Endothelial cell of umbilical vein (primary cell): ENCODE results near the gene FOXK1. TPM values are rescaled to one million over a fixed set of nuclear protein-coding genes. Genes with fewer than 3 reads are reported as not detected.

Source experiments
- BruUV-seq: library from RNA; stranded (reverse); fragments of 400-500 nt; replicated peaks from 2 replicates; lab custom pipeline; 2021; lab: Mats Ljungman, UMichigan
- CTCF ChIA-PET: fragments of 300-600, 350-600 bp; sonication (Branson Sonifier 250); formaldehyde crosslinking; loops from one replicate; lab custom pipeline; 2021; ENCODE audit warnings: antibody characterized with exemption, inconsistent platforms; lab: Charles Lee
- POLR2A ChIA-PET: fragments of 300-600, 350-600 bp; sonication (Branson Sonifier 250); formaldehyde crosslinking; loops from one replicate; lab custom pipeline; 2021; ENCODE audit warnings: antibody characterized with exemption, inconsistent platforms; lab: Charles Lee
- DNase-seq: peaks from one replicate; pipeline ENCODE4 v3.0.0-alpha.2; 2011; ENCODE audit warnings: low read depth, low spot score
- FAIRE-seq: peaks from 2 replicates; lab custom pipeline; 2011; peaks lifted over from hg19 to GRCh38; lab: Jason Lieb, UNC
- H2AFZ ChIP-seq: 2 replicates; pipeline ENCODE4 v1.6.0; 2012; ENCODE audit warnings: low read depth, low read length, control low read depth, inconsistent platforms
- H3K27ac ChIP-seq: 2 replicates; pipeline ENCODE4 v1.5.1; 2011; ENCODE audit warnings: low read depth, mild to moderate bottlenecking, control low read depth, low read length, moderate library complexity; ENCODE audit not compliant: insufficient read depth
- H3K27me3 ChIP-seq, 2 experiments: 2 replicates each; pipeline versions ENCODE4 v1.6.0 to v1.6.1; 2011; ENCODE audit warnings: low read length in 2 of 2, mixed read lengths in 1 of 2; ENCODE audit not compliant: control insufficient read depth in 2 of 2, insufficient read depth in 2 of 2
- H3K36me3 ChIP-seq, 2 experiments: 2 replicates in 1 of 2; 3 replicates in 1 of 2; pipeline ENCODE4 v1.5.1; 2011; ENCODE audit warnings: low read length in 2 of 2, mild to moderate bottlenecking in 1 of 2, moderate library complexity in 1 of 2; ENCODE audit not compliant: control insufficient read depth in 2 of 2, insufficient read depth in 2 of 2; ENCODE audit errors: extremely low read depth in 1 of 2
- H3K4me1 ChIP-seq: 3 replicates; pipeline ENCODE4 v1.5.1; 2011; ENCODE audit warnings: mild to moderate bottlenecking, low read length; ENCODE audit not compliant: control insufficient read depth, insufficient read depth; ENCODE audit errors: extremely low read depth
- H3K4me2 ChIP-seq: 2 replicates; pipeline ENCODE4 v1.6.1; 2011; ENCODE audit warnings: low read length, control low read depth, mixed read lengths; ENCODE audit not compliant: insufficient read depth
- H3K4me3 ChIP-seq, 3 experiments: fragments of 200-600 bp in 1 of 3; sonication (generic), shearing (Covaris generic) in 1 of 3; replicated peaks in 1 of 3; 2 replicates each; pipeline ENCODE4 v1.5.1; 2011 to 2016; ENCODE audit warnings: control low read depth in 3 of 3, low read length in 3 of 3, mild to moderate bottlenecking in 2 of 3, inconsistent platforms in 1 of 3, low read depth in 1 of 3, moderate library complexity in 1 of 3; ENCODE audit not compliant: insufficient read depth in 1 of 3
- H3K79me2 ChIP-seq: 2 replicates; pipeline ENCODE4 v1.6.0; 2012; ENCODE audit warnings: low read length, inconsistent platforms; ENCODE audit not compliant: control insufficient read depth, insufficient read depth
- H3K9ac ChIP-seq: replicated peaks from 2 replicates; pipeline ENCODE3; 2011; ENCODE audit warnings: low read length, control low read depth; ENCODE audit not compliant: insufficient read depth; ENCODE audit errors: extremely low read depth
- H3K9me1 ChIP-seq: replicated peaks from 3 replicates; pipeline ENCODE4 v1.6.0; 2011; ENCODE audit warnings: mild to moderate bottlenecking, low read length; ENCODE audit not compliant: control insufficient read depth, insufficient read depth; ENCODE audit errors: extremely low read depth
- H3K9me3 ChIP-seq: replicated peaks from 2 replicates; pipeline ENCODE4 v1.5.1; 2012; ENCODE audit warnings: low read length, inconsistent platforms; ENCODE audit not compliant: control insufficient read depth, insufficient read depth
- H4K20me1 ChIP-seq: replicated peaks from 2 replicates; pipeline ENCODE3; 2011; ENCODE audit warnings: mild to moderate bottlenecking, low read length; ENCODE audit not compliant: control insufficient read depth, insufficient read depth; ENCODE audit errors: extremely low read depth
- EZH2 ChIP-seq: IDR thresholded peaks from 2 replicates; pipeline ENCODE4 v1.6.1; 2012; ENCODE audit warnings: borderline replicate concordance, low read depth, mild to moderate bottlenecking, moderate library complexity, low read length, inconsistent platforms; ENCODE audit not compliant: severe bottlenecking
- FOS ChIP-seq: IDR thresholded peaks from 2 replicates; pipeline ENCODE4 v1.6.1; 2011; ENCODE audit warnings: mild to moderate bottlenecking, low read length, moderate library complexity, borderline replicate concordance; ENCODE audit not compliant: insufficient read depth
- GATA2 ChIP-seq: IDR thresholded peaks from 2 replicates; pipeline ENCODE4 v1.7.0; 2011; ENCODE audit warnings: low read depth, mild to moderate bottlenecking, moderate library complexity, mixed read lengths, low read length; ENCODE audit not compliant: insufficient read length, insufficient read depth
- JUN ChIP-seq: IDR thresholded peaks from 2 replicates; pipeline ENCODE4 v1.6.1; 2011; ENCODE audit warnings: borderline replicate concordance, low read depth; ENCODE audit not compliant: insufficient read length, insufficient read depth
- MYC ChIP-seq: IDR thresholded peaks from one replicate; pipeline ENCODE4 v1.6.1; 2011; ENCODE audit warnings: mild to moderate bottlenecking, low read depth, low read length
- POLR2A ChIP-seq: IDR thresholded peaks from 2 replicates; pipeline ENCODE4 v1.6.1; 2012; ENCODE audit warnings: low read depth, mild to moderate bottlenecking, control low read depth, low read length
- POLR2AphosphoS5 ChIP-seq: IDR thresholded peaks from 2 replicates; pipeline ENCODE4 v1.6.1; 2012; ENCODE audit warnings: low read depth, mild to moderate bottlenecking, control low read depth, low read length, moderate library complexity; ENCODE audit not compliant: insufficient read depth
- dilution Hi-C: fragments of 300-500 bp; cut with MboI; formaldehyde crosslinking; loops from one replicate; pipeline ENCODE4 v1.15.0; 2019; ENCODE audit warnings: low sequenced_read_pairs; ENCODE audit not compliant: extremely low pct_ligation_motif_present
- intact Hi-C: fragments of 100-400 bp; cut with micrococcal nuclease; formaldehyde crosslinking; loops from one replicate; pipeline ENCODE4 v1.10.0; 2022
- polyA plus RNA-seq, 4 experiments: library from polyadenylated mRNA; depleted of rRNA in 3 of 4; stranded (reverse) in 3 of 4; unstranded in 1 of 4; fragments of >200 nt; gene quantifications; 2 replicates each; pipeline versions ENCODE4 v1.2.1 to v1.2.3, GENCODE V29; 2011 to 2012; ENCODE audit warnings: missing spikeins in 1 of 4
- total RNA-seq: library from RNA; stranded (reverse); gene quantifications from 2 replicates; pipeline ENCODE4 v1.2.3, GENCODE V29; 2021
- TF ChIP-seq, protein P1 (sequence below): IDR thresholded peaks from 2 replicates; pipeline ENCODE4 v1.6.1; 2011; ENCODE audit not compliant: insufficient read depth, insufficient read length
- TF ChIP-seq, protein P2 (sequence below), 2 donors: IDR thresholded peaks; 1 replicate in 1 of 2; 2 replicates in 1 of 2; pipeline ENCODE4 v1.5.1; 2011; ENCODE audit warnings: low read length in 2 of 2, mild to moderate bottlenecking in 2 of 2, moderate library complexity in 2 of 2, control low read depth in 1 of 2, inconsistent platforms in 1 of 2, low read depth in 1 of 2; ENCODE audit not compliant: insufficient read depth in 1 of 2; ENCODE audit errors: extremely low read depth in 1 of 2

FOXK1 gene
- total and polyA plus RNA-seq, 2 donors (not counting 3 experiments of a cell fraction or from before 2014, with no cell fraction given), result 8.0 to 52.1 TPM

DNA sequence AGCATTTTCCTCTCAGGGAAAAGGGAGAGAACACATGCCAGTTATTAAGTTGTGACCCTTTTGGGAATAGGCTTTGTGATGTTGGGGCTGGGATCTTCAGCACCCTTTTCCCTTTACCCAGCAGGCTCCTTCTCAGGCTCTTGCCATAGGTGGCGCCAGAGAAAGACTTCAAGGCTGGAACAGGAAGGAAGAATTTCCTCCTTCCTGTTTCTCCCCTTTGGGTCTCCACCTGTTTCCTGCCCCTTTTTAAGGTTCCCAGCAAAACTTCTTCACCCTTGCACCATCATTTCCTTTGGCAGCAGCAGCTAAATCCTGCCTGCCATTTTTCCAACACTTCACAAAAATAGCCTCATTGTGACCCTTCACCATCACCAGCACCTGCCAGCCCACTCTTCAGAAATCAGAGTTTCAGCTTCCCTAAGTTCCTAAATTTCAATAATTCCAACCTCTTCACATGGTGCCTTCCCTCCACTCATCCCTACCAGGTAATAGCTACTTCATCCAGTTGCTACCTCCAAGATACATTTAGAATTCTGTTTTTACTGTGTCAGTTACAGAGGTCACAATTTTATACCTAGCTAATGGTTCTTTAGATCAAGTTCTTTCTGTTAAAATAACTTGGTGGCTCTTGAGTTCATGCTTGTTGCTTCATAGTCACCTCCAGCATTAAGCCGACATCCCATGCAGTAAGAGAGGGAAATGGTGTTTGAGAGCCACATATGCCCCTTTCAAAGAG, 22.4 kb upstream of the FOXK1 start:
- TF ChIP-seq, protein P1, sequence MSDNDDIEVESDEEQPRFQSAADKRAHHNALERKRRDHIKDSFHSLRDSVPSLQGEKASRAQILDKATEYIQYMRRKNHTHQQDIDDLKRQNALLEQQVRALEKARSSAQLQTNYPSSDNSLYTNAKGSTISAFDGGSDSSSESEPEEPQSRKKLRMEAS, result no peak
- TF ChIP-seq POLR2AphosphoS5 (no peak), EZH2 (no peak), GATA2 (no peak), MYC (no peak), POLR2A (no peak), JUN (no peak), FOS (no peak)
- TF ChIP-seq, protein P2, sequence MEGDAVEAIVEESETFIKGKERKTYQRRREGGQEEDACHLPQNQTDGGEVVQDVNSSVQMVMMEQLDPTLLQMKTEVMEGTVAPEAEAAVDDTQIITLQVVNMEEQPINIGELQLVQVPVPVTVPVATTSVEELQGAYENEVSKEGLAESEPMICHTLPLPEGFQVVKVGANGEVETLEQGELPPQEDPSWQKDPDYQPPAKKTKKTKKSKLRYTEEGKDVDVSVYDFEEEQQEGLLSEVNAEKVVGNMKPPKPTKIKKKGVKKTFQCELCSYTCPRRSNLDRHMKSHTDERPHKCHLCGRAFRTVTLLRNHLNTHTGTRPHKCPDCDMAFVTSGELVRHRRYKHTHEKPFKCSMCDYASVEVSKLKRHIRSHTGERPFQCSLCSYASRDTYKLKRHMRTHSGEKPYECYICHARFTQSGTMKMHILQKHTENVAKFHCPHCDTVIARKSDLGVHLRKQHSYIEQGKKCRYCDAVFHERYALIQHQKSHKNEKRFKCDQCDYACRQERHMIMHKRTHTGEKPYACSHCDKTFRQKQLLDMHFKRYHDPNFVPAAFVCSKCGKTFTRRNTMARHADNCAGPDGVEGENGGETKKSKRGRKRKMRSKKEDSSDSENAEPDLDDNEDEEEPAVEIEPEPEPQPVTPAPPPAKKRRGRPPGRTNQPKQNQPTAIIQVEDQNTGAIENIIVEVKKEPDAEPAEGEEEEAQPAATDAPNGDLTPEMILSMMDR (IDR thresholded peaks at IDR 0.05; ENCODE audit: extremely low read depth in 1 of 2, insufficient read depth in 1 of 2, low read depth in 1 of 2, low read length in 2 of 2), result no peak
- H3K36me3 ChIP-seq, result no peaks in the 10 kb centered on the region
- no peak overlapping the region for H3K27ac ChIP-seq
- H3K9ac ChIP-seq, result no peak overlapping the region
- H4K20me1 ChIP-seq, result no peaks in the 10 kb centered on the region
- POLR2A ChIA-PET, result no interaction called here
- dilution Hi-C loops, result no loop called here
- no TSS peak for BruUV-seq
- FAIRE-seq (no peak), DNase-seq (no peak)
- intact Hi-C loops, result no loop called here
- H3K79me2 ChIP-seq, result no peaks in the 10 kb centered on the region
- no peaks in the 10 kb centered on the region for H3K9me1 ChIP-seq
- H3K4me3 ChIP-seq, result no peak overlapping the region
- no peaks in the 10 kb centered on the region for H3K4me1 ChIP-seq
- H2AFZ ChIP-seq, result no peak overlapping the region
- no peaks in the 10 kb centered on the region for H3K27me3 ChIP-seq
- no peaks in the 10 kb centered on the region for H3K9me3 ChIP-seq
- CTCF ChIA-PET, result interaction anchor here (0.9 to 2.7 kb wide), 4 partner anchors 10 to 18 kb away, joined by 3 to 10 read pairs (median 6); no protein-coding TSS in a partner anchor
- H3K4me2 ChIP-seq, result no peak overlapping the region
